Astrocyte (in vitro differentiated cells and primary cell): ENCODE results near the gene TBC1D2. TPM values are rescaled to one million over a fixed set of nuclear protein-coding genes. Genes with fewer than 3 reads are reported as not detected.

Experiments
- DNase-seq: peaks from one replicate; pipeline ENCODE4 v3.0.0-alpha.2; 2010; ENCODE audit warnings: low read depth
- FAIRE-seq: peaks from 2 replicates; lab custom pipeline; 2011; peaks lifted over from hg19 to GRCh38; lab: Jason Lieb, UNC
- H2AFZ ChIP-seq: 2 replicates; pipeline ENCODE4 v1.6.0; 2012; ENCODE audit warnings: low read depth, low read length, inconsistent platforms
- H3K27ac ChIP-seq: 2 replicates; pipeline ENCODE4 v1.5.1; 2011; ENCODE audit warnings: low read depth, low read length, inconsistent platforms
- H3K27me3 ChIP-seq: 2 replicates; pipeline ENCODE4 v1.6.0; 2011; ENCODE audit warnings: low read length, inconsistent platforms; ENCODE audit not compliant: insufficient read depth
- H3K36me3 ChIP-seq: 2 replicates; pipeline ENCODE4 v1.5.1; 2011; ENCODE audit warnings: low read length, inconsistent platforms; ENCODE audit not compliant: insufficient read depth
- H3K4me1 ChIP-seq: 2 replicates; pipeline ENCODE4 v1.5.1; 2011; ENCODE audit warnings: low read length, inconsistent platforms; ENCODE audit not compliant: insufficient read depth
- H3K4me2 ChIP-seq: 2 replicates; pipeline ENCODE4 v1.6.0; 2012; ENCODE audit warnings: low read length, inconsistent platforms
- H3K4me3 ChIP-seq: 2 replicates; pipeline ENCODE4 v1.5.1; 2011; ENCODE audit warnings: low read depth, mild to moderate bottlenecking, low read length, inconsistent platforms; ENCODE audit not compliant: insufficient read depth
- H3K79me2 ChIP-seq: 2 replicates; pipeline ENCODE4 v1.6.0; 2012; ENCODE audit warnings: mild to moderate bottlenecking, low read length, inconsistent platforms; ENCODE audit not compliant: insufficient read depth
- H3K9ac ChIP-seq: 2 replicates; pipeline ENCODE4 v1.6.0; 2012; ENCODE audit warnings: mild to moderate bottlenecking, low read length, inconsistent platforms
- H3K9me3 ChIP-seq: 2 replicates; pipeline ENCODE4 v1.5.1; 2012; ENCODE audit warnings: low read depth, mild to moderate bottlenecking, low read length, inconsistent platforms; ENCODE audit not compliant: insufficient read depth
- H4K20me1 ChIP-seq: 2 replicates; pipeline ENCODE4 v1.6.0; 2012; ENCODE audit warnings: low read length, inconsistent platforms; ENCODE audit not compliant: insufficient read depth
- H3K27ac Mint-ChIP-seq: one replicate; pipeline ENCODE4 v1.8.0; 2021; ENCODE audit warnings: mild to moderate bottlenecking, mixed read lengths; ENCODE audit not compliant: unreplicated experiment
- H3K27me3 Mint-ChIP-seq: one replicate; pipeline ENCODE4 v1.8.0; 2021; ENCODE audit warnings: low read depth, mixed read lengths; ENCODE audit not compliant: unreplicated experiment
- H3K36me3 Mint-ChIP-seq: one replicate; pipeline ENCODE4 v1.8.0; 2021; ENCODE audit warnings: low read depth, mixed read lengths; ENCODE audit not compliant: unreplicated experiment
- H3K4me1 Mint-ChIP-seq: one replicate; pipeline ENCODE4 v1.8.0; 2021; ENCODE audit warnings: low read depth, mixed read lengths; ENCODE audit not compliant: unreplicated experiment
- H3K4me3 Mint-ChIP-seq: one replicate; pipeline ENCODE4 v1.8.0; 2021; ENCODE audit warnings: mild to moderate bottlenecking, moderate library complexity, mixed read lengths; ENCODE audit not compliant: unreplicated experiment
- H3K9me3 Mint-ChIP-seq: one replicate; pipeline ENCODE4 v1.8.0; 2021; ENCODE audit warnings: mild to moderate bottlenecking, mixed read lengths; ENCODE audit not compliant: unreplicated experiment
- EZH2 ChIP-seq: IDR thresholded peaks from 2 replicates; pipeline ENCODE4 v1.6.1; 2012; ENCODE audit warnings: mild to moderate bottlenecking, low read length, inconsistent platforms; ENCODE audit not compliant: insufficient read depth
- total RNA-seq: library from RNA; stranded (reverse); gene quantifications from 2 replicates; pipeline ENCODE4 v1.2.1, GENCODE V29; 2021
- TF ChIP-seq, protein P1 (sequence below): IDR thresholded peaks from 2 replicates; pipeline ENCODE4 v1.5.1; 2011; ENCODE audit warnings: low read depth, mild to moderate bottlenecking, inconsistent platforms, low read length, moderate library complexity; ENCODE audit not compliant: insufficient read depth

Gene TBC1D2
- total RNA-seq, 1 donor from 2014 or later, result 9.6 TPM

DNA sequence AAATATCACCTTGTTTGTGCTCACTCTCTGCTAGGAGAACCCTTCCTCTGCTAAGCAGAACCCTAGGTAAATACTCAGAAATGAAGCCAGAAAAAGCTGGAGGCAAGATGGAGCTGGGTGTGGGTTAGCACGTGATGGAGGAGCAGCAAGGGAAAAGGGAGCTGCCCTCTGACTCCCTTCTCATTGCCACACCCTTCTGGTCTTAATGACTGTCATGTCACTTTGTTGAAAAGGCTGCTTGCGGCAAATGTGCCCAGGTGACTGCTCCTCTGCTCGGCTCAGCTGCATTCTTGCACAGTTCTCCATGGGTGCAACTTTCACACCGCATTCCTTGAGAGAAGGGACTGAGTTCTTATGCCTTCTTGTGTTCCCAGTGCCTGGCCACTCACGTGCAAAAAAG, 36.4 kb upstream of the TBC1D2 start:
- Mint-ChIP-seq H3K4me3 (no peak overlapping the region), H3K27ac (no peak overlapping the region), H3K4me1 (peaks cover 6% of the 10 kb centered on the region), H3K27me3 (peaks cover 40% of the 10 kb centered on the region), H3K36me3 (no peaks in the 10 kb centered on the region), H3K9me3 (no peaks in the 10 kb centered on the region)
- DNase-seq, result no peak
- Histone ChIP-seq H3K4me2 (no peak overlapping the region), H3K36me3 (no peaks in the 10 kb centered on the region), H3K9me3 (no peaks in the 10 kb centered on the region), H3K4me3 (no peak overlapping the region), H3K4me1 (no peaks in the 10 kb centered on the region), H3K9ac (no peak overlapping the region), H3K79me2 (no peaks in the 10 kb centered on the region), H2AFZ (no peak overlapping the region), H3K27me3 (peaks cover 3% of the 10 kb centered on the region), H4K20me1 (no peaks in the 10 kb centered on the region), H3K27ac (no peak overlapping the region)
- FAIRE-seq, result no peak
- TF ChIP-seq, protein P1, sequence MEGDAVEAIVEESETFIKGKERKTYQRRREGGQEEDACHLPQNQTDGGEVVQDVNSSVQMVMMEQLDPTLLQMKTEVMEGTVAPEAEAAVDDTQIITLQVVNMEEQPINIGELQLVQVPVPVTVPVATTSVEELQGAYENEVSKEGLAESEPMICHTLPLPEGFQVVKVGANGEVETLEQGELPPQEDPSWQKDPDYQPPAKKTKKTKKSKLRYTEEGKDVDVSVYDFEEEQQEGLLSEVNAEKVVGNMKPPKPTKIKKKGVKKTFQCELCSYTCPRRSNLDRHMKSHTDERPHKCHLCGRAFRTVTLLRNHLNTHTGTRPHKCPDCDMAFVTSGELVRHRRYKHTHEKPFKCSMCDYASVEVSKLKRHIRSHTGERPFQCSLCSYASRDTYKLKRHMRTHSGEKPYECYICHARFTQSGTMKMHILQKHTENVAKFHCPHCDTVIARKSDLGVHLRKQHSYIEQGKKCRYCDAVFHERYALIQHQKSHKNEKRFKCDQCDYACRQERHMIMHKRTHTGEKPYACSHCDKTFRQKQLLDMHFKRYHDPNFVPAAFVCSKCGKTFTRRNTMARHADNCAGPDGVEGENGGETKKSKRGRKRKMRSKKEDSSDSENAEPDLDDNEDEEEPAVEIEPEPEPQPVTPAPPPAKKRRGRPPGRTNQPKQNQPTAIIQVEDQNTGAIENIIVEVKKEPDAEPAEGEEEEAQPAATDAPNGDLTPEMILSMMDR, result no peak
- no peak for TF ChIP-seq EZH2

DNA sequence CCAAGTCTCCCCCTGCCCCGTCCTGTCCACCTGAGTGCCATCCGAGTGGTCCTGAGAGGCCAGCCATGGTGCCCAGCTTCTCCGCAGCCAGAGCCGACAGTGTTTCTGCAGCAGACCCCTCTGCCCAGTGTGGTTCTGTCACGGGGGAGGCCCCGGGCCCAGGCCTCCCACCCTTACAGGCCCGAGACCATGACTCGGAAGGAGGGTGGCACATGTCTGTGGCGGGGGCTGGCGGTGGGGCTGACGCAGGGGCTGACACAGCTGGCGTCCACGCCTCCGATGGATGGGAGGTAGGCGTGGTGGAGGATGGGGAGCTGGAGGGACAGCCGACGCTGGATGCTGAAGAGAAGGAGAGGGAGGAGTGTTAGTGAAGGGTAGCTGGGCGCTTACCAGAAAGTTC, 35.0 kb upstream of the TBC1D2 start:
- no peaks in the 10 kb centered on the region for H3K36me3 ChIP-seq
- H3K27ac Mint-ChIP-seq, result no peak overlapping the region
- H3K9me3 Mint-ChIP-seq, result no peaks in the 10 kb centered on the region
- H2AFZ ChIP-seq, result no peak overlapping the region
- no peaks in the 10 kb centered on the region for H3K36me3 Mint-ChIP-seq
- no peak overlapping the region for H3K27ac ChIP-seq
- no peak for DNase-seq
- H3K27me3 ChIP-seq, result peaks cover 3% of the 10 kb centered on the region
- H3K4me3 Mint-ChIP-seq, result no peak overlapping the region
- no peaks in the 10 kb centered on the region for H3K9me3 ChIP-seq
- peaks cover 6% of the 10 kb centered on the region for H3K4me1 Mint-ChIP-seq
- no peaks in the 10 kb centered on the region for H4K20me1 ChIP-seq
- H3K4me1 ChIP-seq, result no peaks in the 10 kb centered on the region
- FAIRE-seq, result no peak
- TF ChIP-seq, protein P1, result no peak
- TF ChIP-seq EZH2, result no peak
- no peak overlapping the region for H3K4me2 ChIP-seq
- peaks cover 39% of the 10 kb centered on the region for H3K27me3 Mint-ChIP-seq
- no peak overlapping the region for H3K4me3 ChIP-seq
- H3K79me2 ChIP-seq, result no peaks in the 10 kb centered on the region
- H3K9ac ChIP-seq, result no peak overlapping the region

DNA sequence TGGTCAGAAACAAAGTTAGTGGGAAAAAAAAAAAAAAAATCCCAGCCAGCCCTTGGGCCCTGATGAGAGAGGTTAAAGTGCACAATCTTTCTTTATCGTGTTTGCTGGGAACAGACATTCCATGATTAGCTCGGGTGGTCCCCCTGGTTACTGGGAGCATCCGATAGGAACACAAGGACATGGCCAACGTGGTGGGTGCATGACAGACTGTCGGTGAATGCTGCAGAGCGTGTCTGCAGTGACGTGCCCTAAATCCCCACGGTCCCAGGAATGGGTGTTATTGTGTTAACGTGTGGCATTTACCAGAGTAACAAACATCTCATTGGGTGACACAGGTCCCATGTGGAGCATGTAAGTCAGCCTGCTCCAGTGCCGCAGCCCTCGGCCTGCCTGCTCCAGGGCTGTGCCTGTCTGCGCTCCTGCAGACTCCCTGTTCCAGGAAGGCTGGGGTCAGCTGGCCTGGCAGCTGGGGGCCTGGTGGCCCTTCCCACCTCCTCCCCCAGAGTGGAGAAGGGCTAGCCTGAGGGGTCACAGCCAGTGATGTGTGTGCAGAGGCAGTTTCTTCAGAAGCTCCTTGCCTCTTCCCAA, 34.3 kb upstream of the TBC1D2 start:
- peaks cover 39% of the 10 kb centered on the region for H3K27me3 Mint-ChIP-seq
- H3K9ac ChIP-seq, result no peak overlapping the region
- H2AFZ ChIP-seq, result no peak overlapping the region
- H3K9me3 Mint-ChIP-seq, result no peaks in the 10 kb centered on the region
- H3K79me2 ChIP-seq, result no peaks in the 10 kb centered on the region
- FAIRE-seq, result no peak
- peaks cover 6% of the 10 kb centered on the region for H3K4me1 Mint-ChIP-seq
- H3K36me3 Mint-ChIP-seq, result no peaks in the 10 kb centered on the region
- no peak overlapping the region for H3K4me3 Mint-ChIP-seq
- H3K27me3 ChIP-seq, result peaks cover 3% of the 10 kb centered on the region
- H3K27ac Mint-ChIP-seq, result no peak overlapping the region
- no peak overlapping the region for H3K27ac ChIP-seq
- no peaks in the 10 kb centered on the region for H3K36me3 ChIP-seq
- no peaks in the 10 kb centered on the region for H3K4me1 ChIP-seq
- no peaks in the 10 kb centered on the region for H4K20me1 ChIP-seq
- DNase-seq, result no peak
- TF ChIP-seq, protein P1, result no peak
- TF ChIP-seq EZH2, result no peak
- H3K9me3 ChIP-seq, result no peaks in the 10 kb centered on the region
- H3K4me2 ChIP-seq, result no peak overlapping the region
- no peak overlapping the region for H3K4me3 ChIP-seq
